ENCODE measurements around the gene RNF6.

RNF6 gene

DNA sequence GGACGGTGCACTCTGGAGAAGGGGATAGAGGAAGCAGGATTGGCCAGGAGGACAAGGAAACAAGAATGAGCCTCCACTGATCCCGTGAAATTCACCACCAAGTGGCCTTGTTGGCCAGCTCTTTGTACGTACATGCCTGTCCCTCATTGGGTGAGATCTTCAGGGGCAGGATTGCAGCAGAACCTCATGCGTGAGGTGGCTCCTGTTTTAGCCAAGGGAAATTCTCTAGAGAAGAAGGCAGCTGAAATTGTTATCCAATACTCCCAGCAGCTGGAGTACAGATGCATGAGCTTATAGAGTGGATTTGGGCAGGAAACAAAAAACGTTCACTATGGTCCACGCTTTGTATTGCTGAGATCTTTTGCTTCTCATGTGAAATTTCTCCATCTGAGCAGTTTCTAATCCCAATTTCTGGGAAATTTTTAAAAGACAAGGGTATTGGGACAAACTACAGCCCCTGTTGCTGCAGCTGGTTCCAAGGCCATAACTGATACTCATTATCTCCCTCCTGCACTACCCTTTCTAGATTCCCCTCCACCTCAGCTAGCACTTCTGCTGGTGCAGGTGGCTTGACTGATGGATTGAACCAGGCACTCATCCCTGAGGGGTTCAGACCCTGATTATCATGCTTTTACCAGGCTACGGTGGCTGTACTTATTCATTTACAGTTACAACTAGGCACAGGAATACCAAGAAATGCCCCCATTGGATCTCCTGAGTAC lies 3.9 kb upstream of the RNF6 start:
- DNase-seq (ENCODE audit: low read depth), result no peak

DNA sequence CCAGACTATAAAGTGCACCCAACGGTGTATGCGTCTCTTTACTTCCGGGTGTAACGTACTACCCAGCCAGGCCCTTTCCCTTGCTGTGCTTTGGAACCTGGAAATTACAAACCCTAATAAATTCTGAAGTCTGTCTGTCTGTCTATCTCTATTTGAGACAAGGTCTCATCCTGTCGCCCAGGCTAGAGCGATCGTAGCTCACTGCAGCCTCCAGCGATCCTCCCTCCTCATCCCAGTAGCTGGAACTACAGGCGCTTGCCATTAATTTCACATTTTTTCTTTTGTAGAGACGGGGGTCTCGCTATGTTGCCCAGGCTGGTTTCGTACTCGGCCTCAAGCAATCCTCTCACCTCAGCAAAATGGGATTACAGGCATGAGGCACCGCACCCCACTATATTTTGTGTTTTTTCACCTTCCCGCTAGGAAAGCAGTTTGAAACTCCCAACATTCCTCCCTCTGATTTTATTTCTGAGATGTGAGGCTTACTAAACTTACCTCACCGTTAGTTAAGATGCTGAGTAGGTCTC lies 469 bp upstream of the RNF6 start:
- no peak for DNase-seq (ENCODE audit: low read depth)

DNA sequence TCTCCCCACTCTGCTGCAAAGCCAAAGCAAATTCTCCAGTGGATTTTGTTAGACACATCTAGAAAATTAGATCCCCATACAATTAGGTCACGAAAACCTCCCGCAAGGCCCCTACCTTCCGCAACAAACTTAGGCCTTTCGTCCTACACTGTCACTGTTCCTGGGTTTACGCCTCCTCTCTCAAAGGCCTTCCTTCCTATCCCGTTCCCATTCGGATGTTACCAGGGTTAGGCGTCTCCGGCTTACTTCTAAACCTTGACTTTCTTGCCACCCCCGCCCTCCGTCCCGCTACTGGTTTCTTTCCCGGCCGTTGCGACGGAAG lies 754 bp downstream of the RNF6 start:
- DNase-seq (ENCODE audit: low read depth), result no peak

DNA sequence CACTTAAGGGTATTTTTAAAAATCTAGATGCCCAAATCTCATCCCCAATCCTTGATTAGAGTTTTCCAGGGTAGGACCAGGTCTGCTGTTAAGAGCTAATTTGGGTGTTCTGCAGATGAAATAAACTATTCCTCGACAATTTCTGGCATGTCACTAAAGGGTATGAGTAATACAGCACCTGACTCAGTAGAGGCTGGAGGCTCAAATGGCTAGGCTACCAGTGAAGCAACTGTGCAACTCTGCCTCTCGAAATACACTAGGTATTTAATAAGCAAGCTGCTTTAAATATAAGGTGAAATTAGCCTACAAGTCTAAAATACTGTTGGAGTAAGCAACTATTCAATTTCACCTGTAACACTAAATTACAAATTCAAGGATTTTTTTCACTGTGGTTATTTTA lies 1.5 kb downstream of the RNF6 start:
- no peak for DNase-seq (ENCODE audit: low read depth)

DNA sequence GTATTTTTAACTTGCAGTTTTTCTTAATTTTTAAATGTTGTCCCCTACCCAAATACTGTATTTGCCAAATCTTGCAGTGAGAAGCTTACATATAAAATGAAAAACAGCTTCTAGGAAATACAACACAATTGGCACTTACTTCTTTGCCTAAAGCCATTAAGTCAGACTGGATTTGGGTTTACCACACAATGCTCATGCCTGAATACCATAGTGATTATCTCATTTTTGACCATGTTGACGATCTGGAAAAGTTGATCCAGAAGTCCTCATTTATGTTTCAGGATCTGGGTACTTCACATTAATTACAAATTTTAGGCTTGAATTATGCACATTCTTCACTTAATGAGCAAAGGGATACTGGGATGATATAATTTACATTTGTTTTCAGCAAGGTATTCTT lies 2.4 kb downstream of the RNF6 start:
- DNase-seq (ENCODE audit: low read depth), result no peak

DNA sequence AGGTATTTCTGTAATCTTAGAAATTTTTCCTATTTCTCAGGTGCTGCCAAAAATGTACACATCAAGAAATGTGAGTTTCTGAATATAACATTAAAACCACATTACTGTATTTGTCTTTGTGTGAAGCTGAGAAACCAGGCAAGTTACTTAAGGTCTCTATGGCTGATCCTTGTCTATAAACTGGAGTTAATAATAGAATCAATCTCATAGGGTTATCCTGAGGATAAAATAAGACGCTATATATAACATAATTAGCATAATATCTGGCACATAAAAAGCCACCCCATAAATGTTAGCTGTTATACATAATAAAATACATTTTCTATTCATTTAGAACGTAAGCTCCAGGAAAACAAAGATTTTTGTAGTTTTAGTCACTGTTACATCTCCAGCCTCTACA lies 6.1 kb downstream of the RNF6 start:
- no peak for DNase-seq (ENCODE audit: low read depth)

DNA sequence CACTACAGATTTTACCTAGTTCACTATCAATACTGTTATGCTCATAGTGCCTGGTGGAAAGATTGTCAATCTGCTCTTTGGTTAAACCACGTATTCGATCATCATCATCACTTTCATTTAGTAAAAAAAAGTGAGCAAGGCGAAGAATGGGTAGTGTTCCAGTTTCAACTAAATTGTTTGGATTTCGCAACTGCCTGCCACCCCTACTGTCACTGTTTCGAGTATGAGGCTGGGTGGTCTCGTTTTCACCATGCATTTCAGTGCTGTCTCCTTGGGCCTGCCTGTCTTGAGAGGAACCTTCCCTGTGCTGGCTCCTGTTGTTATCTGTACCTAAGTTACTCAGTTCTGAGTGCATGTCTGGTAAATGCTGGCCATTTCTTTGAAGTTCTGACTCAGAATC lies 8.1 kb downstream of the RNF6 start:
- no peak for DNase-seq (ENCODE audit: low read depth)

DNA sequence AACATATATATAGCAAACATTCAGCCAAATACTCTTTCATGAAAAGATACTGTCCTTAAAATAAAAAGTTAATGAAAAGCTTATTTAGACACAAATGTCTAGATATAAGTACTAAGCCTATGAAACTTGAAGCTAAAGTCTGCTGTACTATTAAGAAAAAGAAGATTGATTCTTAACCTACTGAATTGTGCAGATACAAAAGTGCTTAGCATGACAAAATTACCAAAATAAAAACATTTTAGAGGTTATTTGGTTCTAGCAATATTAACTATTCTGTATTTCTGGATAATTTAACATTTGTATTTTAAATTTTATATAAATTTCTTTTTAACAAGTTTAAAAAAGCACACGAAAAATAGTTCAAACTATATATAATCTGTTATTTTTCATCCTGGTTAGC lies 8.8 kb downstream of the RNF6 start:
- DNase-seq (ENCODE audit: low read depth), result no peak

DNA sequence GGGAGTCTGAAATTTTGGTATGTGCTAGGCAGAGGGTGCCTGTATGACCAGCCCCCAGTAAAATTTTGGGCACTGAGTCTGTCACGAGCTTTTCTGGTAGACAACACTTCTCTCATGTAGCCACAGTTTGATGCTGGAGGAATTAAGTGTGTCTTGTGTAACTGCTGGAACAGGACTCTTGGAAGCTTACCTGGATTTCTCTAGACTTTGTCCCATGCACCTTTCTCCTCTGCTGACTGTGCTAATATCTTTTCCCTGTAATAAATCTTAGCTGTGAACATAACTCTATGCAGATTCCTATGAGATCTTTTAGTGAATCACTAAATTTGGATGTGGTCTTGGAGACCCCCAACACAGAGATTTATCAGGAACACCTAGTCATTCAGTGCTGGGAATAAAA lies 13.8 kb downstream of the RNF6 start:
- DNase-seq (ENCODE audit: low read depth), result no peak

DNA sequence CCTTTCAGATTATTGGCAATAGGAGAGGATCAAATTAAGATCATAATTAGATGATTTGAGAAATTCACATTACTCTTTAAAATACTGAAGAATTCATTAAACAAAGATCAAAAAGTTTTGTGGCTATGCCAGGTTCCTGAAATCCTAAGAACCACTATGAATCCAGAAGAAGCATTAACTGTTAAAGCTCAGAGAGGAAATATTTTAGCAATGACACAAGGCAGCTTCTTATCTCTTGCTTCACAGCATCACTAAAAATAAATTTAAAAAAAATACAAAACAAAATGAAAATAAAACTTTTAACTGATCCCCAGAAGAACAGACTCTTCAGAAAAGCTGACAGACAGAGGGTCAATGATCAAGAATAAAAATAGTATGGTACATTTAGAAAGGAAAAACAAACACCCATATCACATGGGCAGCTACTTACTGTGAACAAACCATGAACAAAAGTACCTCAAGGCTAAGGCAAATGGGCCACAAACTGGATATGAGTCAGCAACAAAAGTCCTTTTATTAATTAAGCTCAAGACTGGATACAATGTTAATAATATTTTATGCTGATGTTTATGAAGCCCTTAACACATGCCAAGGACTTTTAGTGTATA lies 19.6 kb downstream of the RNF6 start:
- DNase-seq (ENCODE audit: low read depth), result no peak

DNA sequence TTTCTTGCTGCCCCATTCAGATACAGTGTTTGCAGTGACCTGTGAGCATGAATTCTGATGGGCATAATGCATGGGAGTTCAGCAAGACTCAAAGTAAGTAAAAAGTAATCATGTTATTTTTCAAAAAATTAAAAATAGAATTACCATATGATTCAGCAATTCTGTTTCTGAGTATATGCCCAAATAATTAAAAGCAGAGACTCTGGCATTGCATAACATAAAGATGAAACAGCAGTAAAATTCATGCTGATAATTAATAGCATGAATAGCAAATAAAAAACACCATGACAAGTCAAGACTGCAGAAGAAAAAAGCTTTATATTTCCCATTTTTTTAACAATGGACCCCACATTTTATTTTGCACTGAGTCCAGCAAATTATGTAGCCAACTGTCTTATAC lies 21.3 kb downstream of the RNF6 start:
- DNase-seq (ENCODE audit: low read depth), result no peak

DNA sequence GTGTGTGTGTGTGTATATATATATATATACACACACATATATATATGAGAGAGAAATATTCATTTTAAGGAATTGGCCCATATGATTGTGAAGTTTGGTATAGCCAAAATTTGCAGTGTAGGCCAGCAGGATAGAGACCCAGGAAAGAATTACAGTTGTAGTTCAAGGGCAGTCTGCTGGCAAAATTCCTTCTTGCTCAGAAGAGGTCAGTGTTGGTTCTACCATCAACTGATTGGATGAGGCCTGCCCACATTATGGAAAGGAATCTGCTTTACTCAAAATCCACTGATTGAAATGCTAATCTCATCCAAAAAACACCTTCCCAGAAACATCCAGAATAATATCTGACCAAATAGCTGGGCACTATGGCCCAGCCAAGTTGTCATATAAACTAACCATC lies 24.0 kb downstream of the RNF6 start:
- no peak for DNase-seq (ENCODE audit: low read depth)

DNA sequence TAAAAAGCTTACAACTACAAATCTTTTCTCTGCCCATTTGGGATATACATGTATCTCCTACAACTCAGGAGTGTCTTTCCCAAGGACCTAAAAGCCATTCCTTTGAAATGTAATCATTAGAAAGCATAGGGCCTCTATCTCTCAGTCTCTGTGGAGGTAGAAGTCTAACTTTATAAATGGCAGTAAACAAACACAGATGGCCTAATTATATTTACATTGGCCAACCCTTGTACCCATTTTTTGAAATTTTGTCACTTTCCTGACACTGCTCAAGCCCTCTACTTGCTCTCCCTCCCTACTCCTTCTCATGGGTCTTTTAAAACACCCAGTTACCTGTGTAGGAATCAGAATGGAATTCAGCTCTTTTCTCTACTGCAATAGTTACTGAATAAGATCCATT lies 24.8 kb downstream of the RNF6 start:
- no peak for DNase-seq (ENCODE audit: low read depth)

DNA sequence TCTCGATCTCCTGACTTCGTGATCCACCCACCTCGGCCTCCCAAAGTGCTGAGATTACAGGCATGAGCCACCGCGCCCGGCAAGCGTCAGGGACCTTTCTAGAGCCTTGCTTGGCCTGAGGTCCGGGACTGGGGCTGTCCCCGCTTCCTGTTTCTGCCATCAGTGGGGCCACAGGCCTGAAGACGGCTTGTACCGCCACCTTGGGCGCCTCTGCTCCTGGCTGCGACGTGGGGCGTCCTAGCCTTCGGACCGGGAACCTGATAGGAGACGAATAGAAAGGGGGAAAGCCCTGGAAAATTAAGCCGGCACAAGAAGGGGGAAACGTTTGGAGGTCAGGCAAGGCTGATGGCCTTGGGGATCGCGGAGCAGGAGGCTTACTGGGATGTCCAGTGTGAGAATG lies 35.1 kb downstream of the RNF6 start:
- no peak for DNase-seq (ENCODE audit: low read depth)

DNA sequence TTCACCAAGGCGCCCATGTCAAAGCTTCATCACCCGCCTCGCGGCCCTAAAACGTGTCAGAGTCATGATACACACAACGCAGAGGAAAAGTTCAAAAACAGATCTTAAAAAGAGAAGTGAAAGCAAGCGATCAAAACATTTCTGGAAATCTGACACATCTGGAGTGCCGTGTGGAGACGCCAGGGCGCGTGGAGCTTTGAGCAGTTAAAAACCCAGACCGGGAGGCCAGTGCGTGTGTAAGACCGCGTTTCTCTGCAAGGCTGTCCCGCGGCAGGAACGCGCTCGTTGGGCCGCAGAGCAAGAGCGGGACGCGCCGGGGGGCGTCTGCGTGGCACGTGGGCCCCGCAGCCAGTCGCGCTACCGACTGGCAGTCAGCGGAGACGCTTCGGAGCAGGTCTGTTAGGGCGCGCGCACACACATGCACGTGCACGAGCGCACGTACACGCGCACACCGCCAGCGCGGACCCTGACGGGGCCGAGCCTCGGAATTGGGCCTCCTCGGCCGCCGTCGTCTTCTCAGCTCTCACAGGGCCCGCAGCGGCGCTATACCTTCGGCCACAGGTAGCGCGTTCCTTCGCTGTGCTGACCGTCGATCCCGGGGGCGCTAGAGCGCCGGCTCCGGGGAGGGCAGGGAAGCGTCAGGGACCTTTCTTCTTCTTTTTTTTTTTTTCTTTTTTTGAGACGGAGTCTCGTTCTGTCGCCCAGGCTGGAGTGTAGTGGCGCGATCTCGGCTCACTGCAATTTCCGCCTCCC lies 35.8 kb downstream of the RNF6 start:
- DNase-seq (ENCODE audit: low read depth), result peak; percentile 75

DNA sequence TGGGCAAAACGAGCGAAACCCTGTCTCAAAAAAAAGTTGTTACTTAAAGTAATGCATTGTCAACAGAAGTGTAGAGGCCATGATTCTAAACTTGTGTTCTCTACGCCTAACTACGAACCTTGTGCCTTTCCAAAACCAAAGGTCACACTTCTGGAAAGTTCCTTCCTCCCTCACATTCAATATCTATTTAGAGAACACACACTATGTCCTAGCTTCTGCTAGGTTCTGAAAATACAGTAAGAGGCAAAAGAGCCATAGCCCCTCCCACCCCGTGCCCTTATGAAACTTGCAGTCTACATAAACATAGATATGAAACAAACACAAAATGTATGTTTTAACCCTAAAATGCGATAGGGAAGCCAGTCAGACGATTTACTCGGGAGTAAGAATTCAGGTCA lies 36.4 kb downstream of the RNF6 start:
- no peak for DNase-seq (ENCODE audit: low read depth)

DNA sequence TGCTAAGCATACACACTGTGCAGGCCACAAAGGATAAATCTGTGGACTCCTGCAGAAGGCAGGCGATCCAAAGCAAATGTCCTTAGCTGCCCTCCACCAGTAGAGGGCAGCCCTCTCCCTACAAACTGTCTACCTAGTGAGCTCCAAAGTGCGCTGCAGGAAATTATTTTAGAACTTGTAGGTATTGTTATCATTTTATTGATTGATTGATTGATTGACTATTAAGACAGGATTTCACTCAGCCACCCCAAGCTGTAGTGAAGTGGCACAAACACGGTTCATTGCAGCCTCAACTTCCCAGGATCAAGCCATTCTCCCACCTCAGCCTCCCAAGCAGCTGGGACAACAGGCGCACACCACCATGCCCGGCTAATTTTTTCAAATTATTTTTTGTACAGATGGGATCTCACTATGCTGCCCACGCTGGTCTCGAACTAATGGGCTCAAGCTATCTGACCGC lies 37.3 kb downstream of the RNF6 start:
- no peak for DNase-seq (ENCODE audit: low read depth)

DNA sequence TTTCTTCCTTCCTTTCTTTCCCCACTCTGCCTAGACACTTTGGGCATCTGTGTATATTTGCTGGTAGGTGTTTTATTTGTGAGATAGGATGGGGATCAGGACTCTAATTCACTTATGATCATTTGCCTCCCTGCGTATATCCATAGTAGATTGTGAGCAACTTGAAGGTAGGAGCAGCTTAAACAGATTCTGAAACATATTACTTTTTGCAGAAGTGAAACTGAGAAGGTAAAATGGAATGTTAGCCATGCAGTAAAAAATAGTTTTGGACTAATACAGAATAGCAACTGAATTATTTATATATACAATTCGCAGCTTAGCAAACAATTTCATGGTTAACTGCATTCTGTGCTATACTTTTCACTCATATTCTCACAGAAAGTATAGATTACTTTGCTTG lies 38.7 kb downstream of the RNF6 start:
- DNase-seq (ENCODE audit: low read depth), result no peak

DNA sequence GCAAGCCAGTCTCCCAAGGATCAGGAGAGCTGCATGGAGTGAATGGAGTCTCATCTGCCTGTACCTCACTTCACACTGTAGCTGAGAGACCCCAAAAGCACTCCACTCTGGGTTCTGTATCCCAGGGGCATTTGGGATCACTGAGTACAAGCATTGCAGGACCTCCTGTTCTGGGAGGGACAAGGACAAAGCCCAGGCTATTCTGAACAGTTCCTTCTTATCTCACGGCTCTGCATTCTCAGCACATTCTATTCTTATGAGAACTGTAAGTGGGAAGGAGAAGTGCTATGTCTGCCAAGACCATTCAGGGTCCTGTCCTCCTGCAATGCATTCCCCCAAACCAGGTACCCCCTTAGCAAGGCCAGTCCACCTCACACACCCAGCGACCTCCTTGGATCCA lies 42.8 kb downstream of the RNF6 start:
- DNase-seq (ENCODE audit: low read depth), result no peak

DNA sequence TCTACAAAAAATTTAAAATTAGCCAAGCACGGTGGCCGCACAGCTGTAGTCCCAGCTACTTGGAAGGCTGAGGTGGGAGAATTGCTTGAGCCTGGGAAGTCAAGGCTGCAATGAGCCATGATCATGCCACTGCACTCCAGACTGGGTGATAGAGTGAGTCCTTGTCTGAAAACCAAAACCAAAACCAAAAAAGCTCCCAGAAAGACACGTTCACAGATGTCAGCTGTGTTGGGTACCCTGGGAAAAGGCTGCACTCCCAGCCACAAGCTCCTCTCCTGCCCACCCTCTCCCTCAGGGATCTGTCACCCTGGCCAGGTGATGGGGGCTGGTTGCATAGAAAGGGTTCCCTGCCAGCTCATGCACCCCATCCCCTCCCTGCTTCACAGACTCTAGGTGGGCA lies 53.3 kb downstream of the RNF6 start:
- DNase-seq (ENCODE audit: low read depth), result no peak

DNA sequence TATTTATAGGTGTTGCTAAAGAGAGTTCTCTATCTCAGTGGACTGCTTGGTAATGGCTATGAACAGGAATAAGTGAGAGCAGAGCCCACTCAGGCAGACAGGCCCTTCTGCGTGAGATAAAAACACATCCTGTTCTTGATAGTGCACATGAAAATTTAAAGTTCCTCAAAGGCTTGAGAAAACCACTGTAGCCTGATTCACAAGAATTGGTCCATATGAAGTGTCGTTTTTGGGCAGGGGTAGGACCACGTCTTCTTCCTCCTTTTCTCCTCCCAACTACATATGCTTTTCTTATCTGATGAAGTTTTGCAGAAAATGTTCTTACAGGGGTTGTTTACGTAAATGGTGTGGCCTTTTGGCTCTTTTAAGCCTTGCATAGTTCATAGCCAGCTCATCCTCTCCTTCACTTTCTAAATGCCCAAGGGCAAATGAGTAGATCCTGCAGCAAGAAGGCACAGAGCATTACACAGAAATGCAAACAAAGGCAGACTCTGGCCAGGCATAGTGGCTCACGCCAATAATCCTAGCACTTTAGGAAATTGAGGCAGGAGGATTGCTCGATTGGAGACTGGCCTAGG lies 53.8 kb downstream of the RNF6 start:
- DNase-seq (ENCODE audit: low read depth), result no peak

DNA sequence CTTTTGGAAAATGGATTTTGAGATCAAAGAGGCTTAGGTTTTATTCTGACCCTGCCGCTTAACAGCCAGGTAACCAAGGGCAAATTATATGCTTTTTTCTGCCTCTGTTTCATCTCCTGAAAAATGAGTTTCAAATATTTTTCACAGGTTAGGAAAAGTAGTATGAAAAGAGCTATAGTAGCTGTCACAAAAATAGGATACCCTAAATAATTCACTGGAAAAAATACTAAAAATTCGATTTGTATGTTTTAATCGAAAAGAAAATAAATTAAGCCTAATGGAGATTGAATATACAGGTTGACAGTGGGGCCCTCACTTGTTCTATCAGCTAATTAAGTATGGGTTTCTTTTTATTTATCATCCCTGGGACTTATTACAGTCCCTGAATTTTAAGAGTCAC lies 58.3 kb downstream of the RNF6 start:
- no peak for DNase-seq (ENCODE audit: low read depth)
